Neural cell (in vitro differentiated cells): ENCODE data around the gene AQP5. TPM values are rescaled to one million over a fixed set of nuclear protein-coding genes. Genes with fewer than 3 reads are reported as not detected.

Experiments used
- H2AFZ ChIP-seq: fragments of 200-600, 300-800 bp; sonication (generic), shearing (Covaris generic); 2 replicates; pipeline ENCODE4 v1.6.0; 2014; ENCODE audit warnings: low read depth, mild to moderate bottlenecking, antibody characterized with exemption, low read length, moderate library complexity
- H3F3A ChIP-seq: fragments of 200-600 bp; shearing (Covaris generic); 2 replicates; pipeline ENCODE4 v1.6.1; 2016; ENCODE audit warnings: mild to moderate bottlenecking, moderate library complexity, mixed read lengths, antibody characterized with exemption, low read length; ENCODE audit not compliant: insufficient read depth, poor library complexity, severe bottlenecking
- H3K27ac ChIP-seq: fragments of 200-600, 300-800 bp; sonication (generic), shearing (Covaris generic); 2 replicates; pipeline ENCODE4 v1.5.1; 2014; ENCODE audit warnings: mild to moderate bottlenecking, low read length, moderate library complexity
- H3K27me3 ChIP-seq: fragments of 300-800, 200-600 bp; sonication (generic), shearing (Covaris generic); 2 replicates; pipeline ENCODE4 v1.6.0; 2014; ENCODE audit warnings: mild to moderate bottlenecking, low read depth, low read length, moderate library complexity; ENCODE audit not compliant: insufficient read depth
- H3K36me3 ChIP-seq: fragments of 300-800, 200-600 bp; sonication (generic), shearing (Covaris generic); 2 replicates; pipeline ENCODE4 v1.5.1; 2014; ENCODE audit warnings: mild to moderate bottlenecking, antibody characterized with exemption, low read length, moderate library complexity; ENCODE audit not compliant: insufficient read depth
- H3K4me2 ChIP-seq: fragments of 300-800, 200-600 bp; sonication (generic), shearing (Covaris generic); 2 replicates; pipeline ENCODE4 v1.6.0; 2014; ENCODE audit warnings: mild to moderate bottlenecking, low read length
- H3K4me3 ChIP-seq: fragments of 300-800, 200-600 bp; sonication (generic), shearing (Covaris generic); 2 replicates; pipeline ENCODE4 v1.5.1; 2014; ENCODE audit warnings: mild to moderate bottlenecking, low read length, moderate library complexity
- H3K79me2 ChIP-seq: fragments of 200-600 bp; shearing (Covaris generic); replicated peaks from 2 replicates; pipeline ENCODE4 v1.6.0; 2014; ENCODE audit warnings: mild to moderate bottlenecking, low read length, moderate library complexity; ENCODE audit not compliant: insufficient read depth
- H3K9ac ChIP-seq: fragments of 300-800, 200-600 bp; sonication (generic), shearing (Covaris generic); 2 replicates; pipeline ENCODE4 v1.6.1; 2016; ENCODE audit warnings: mild to moderate bottlenecking, low read length, mixed read lengths
- H3K9me2 ChIP-seq: fragments of 200-600 bp; shearing (Covaris generic); 2 replicates; pipeline ENCODE4 v1.6.1; 2016; ENCODE audit warnings: mild to moderate bottlenecking, low read length, mixed read lengths; ENCODE audit not compliant: insufficient read depth
- H3K9me3 ChIP-seq: fragments of 200-600, 300-800 bp; sonication (generic), shearing (Covaris generic); 2 replicates; pipeline ENCODE4 v1.6.1; 2016; ENCODE audit warnings: mild to moderate bottlenecking, mixed run types, low read length, moderate library complexity, mixed read lengths
- H4K20me1 ChIP-seq: fragments of 200-600 bp; shearing (Covaris generic); 2 replicates; pipeline ENCODE4 v1.6.1; 2016; ENCODE audit warnings: mild to moderate bottlenecking, mixed run types; ENCODE audit not compliant: insufficient read depth
- EP300 ChIP-seq: fragments of 450-650 bp; conservative IDR thresholded peaks from 2 replicates; pipeline ENCODE4 v1.6.1; 2014; ENCODE audit warnings: antibody characterized with exemption, mild to moderate bottlenecking, moderate library complexity; ENCODE audit not compliant: poor library complexity, severe bottlenecking
- EZH2 ChIP-seq: fragments of 200-600, 300-800 bp; shearing (Covaris generic), sonication (generic); IDR thresholded peaks from 2 replicates; pipeline ENCODE4 v1.6.1; 2014; ENCODE audit warnings: antibody characterized with exemption, low read length, borderline replicate concordance, mild to moderate bottlenecking; ENCODE audit not compliant: insufficient read depth, poor library complexity, severe bottlenecking
- MXI1 ChIP-seq: fragments of 450-650 bp; conservative IDR thresholded peaks from 2 replicates; pipeline ENCODE4 v1.6.1; 2014; ENCODE audit warnings: antibody characterized with exemption, mild to moderate bottlenecking; ENCODE audit not compliant: poor library complexity, severe bottlenecking
- POLR2AphosphoS5 ChIP-seq: IDR thresholded peaks from 2 replicates; pipeline ENCODE4 v1.6.1; 2012
- RAD21 ChIP-seq: fragments of 450-650 bp; conservative IDR thresholded peaks from 2 replicates; pipeline ENCODE4 v1.6.1; 2014; ENCODE audit warnings: antibody characterized with exemption, mild to moderate bottlenecking, moderate library complexity
- SMC3 ChIP-seq: fragments of 450-650 bp; conservative IDR thresholded peaks from 2 replicates; pipeline ENCODE4 v1.6.1; 2014; ENCODE audit warnings: antibody characterized with exemption, mild to moderate bottlenecking, moderate library complexity; ENCODE audit not compliant: poor library complexity
- TAF1 ChIP-seq: IDR thresholded peaks from 2 replicates; pipeline ENCODE4 v1.6.1; 2012; ENCODE audit warnings: low read depth
- polyA plus RNA-seq: library from polyadenylated mRNA; depleted of rRNA; stranded (reverse); fragments of >200 nt; gene quantifications from 2 replicates; pipeline ENCODE4 v1.2.3, GENCODE V29; 2014
- TF ChIP-seq, protein P1 (sequence below): IDR thresholded peaks from 2 replicates; pipeline ENCODE4 v1.6.1; 2012; ENCODE audit warnings: borderline replicate concordance
- TF ChIP-seq, protein P2 (sequence below): fragments of 450-650 bp; IDR thresholded peaks from 2 replicates; pipeline ENCODE4 v1.5.1; 2014; ENCODE audit warnings: antibody characterized with exemption, mild to moderate bottlenecking, moderate library complexity; ENCODE audit not compliant: poor library complexity, severe bottlenecking

The AQP5 gene
- polyA plus RNA-seq, 1 donor from 2014 or later: not detected

DNA sequence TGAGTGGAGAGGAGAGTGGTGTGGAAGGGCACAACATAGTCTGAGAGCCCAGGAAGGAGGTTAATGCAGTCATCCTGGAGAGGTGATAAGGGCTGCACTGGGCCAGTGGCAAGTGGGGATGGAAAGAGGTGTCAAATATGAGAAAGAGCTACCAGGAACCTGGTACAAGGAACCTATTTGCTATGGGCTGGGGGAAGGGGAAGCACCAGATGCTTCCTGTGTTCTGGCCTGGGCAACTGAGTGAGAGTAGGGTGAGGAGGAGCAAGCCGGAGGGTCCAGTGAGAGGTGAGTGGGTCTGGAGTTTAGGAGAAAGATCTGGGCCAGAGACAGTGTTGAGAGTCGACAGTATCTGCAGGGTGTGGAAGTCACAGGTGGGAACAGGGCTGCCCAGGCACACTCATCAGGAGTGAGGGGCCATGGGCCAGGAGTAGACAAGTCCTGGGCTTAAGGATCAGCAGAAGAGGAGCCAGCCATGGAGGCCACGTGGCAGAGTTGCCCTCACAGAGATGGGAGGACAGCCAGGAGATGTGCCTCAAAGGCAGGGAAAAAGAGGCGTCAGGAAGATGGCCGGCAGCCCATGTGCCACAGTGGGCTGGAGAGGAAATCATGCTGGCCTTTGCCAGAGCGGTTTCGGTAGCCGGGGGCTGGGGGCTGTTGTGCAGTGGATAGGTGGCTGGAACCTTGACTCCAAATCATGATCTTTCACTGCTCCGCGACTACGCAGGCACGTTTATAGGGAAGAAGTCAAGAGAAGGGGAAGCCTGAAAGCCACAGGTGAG is 8.2 kb downstream of the AQP5 start:
- Histone ChIP-seq H3K4me3 (no peak overlapping the region), H3K9me3 (no peaks in the 10 kb centered on the region), H3F3A (no peaks in the 10 kb centered on the region), H3K36me3 (no peaks in the 10 kb centered on the region), H2AFZ (no peak overlapping the region), H3K4me2 (no peak overlapping the region), H3K27ac (no peak overlapping the region), H3K27me3 (no peaks in the 10 kb centered on the region), H4K20me1 (no peaks in the 10 kb centered on the region), H3K79me2 (no peaks in the 10 kb centered on the region), H3K9ac (no peak overlapping the region), H3K9me2 (no peaks in the 10 kb centered on the region)
- no peak for TF ChIP-seq POLR2AphosphoS5
- no peak for TF ChIP-seq EZH2
- TF ChIP-seq, protein P1, sequence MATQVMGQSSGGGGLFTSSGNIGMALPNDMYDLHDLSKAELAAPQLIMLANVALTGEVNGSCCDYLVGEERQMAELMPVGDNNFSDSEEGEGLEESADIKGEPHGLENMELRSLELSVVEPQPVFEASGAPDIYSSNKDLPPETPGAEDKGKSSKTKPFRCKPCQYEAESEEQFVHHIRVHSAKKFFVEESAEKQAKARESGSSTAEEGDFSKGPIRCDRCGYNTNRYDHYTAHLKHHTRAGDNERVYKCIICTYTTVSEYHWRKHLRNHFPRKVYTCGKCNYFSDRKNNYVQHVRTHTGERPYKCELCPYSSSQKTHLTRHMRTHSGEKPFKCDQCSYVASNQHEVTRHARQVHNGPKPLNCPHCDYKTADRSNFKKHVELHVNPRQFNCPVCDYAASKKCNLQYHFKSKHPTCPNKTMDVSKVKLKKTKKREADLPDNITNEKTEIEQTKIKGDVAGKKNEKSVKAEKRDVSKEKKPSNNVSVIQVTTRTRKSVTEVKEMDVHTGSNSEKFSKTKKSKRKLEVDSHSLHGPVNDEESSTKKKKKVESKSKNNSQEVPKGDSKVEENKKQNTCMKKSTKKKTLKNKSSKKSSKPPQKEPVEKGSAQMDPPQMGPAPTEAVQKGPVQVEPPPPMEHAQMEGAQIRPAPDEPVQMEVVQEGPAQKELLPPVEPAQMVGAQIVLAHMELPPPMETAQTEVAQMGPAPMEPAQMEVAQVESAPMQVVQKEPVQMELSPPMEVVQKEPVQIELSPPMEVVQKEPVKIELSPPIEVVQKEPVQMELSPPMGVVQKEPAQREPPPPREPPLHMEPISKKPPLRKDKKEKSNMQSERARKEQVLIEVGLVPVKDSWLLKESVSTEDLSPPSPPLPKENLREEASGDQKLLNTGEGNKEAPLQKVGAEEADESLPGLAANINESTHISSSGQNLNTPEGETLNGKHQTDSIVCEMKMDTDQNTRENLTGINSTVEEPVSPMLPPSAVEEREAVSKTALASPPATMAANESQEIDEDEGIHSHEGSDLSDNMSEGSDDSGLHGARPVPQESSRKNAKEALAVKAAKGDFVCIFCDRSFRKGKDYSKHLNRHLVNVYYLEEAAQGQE: no peak
- no peak for TF ChIP-seq SMC3
- TF ChIP-seq, protein P2, sequence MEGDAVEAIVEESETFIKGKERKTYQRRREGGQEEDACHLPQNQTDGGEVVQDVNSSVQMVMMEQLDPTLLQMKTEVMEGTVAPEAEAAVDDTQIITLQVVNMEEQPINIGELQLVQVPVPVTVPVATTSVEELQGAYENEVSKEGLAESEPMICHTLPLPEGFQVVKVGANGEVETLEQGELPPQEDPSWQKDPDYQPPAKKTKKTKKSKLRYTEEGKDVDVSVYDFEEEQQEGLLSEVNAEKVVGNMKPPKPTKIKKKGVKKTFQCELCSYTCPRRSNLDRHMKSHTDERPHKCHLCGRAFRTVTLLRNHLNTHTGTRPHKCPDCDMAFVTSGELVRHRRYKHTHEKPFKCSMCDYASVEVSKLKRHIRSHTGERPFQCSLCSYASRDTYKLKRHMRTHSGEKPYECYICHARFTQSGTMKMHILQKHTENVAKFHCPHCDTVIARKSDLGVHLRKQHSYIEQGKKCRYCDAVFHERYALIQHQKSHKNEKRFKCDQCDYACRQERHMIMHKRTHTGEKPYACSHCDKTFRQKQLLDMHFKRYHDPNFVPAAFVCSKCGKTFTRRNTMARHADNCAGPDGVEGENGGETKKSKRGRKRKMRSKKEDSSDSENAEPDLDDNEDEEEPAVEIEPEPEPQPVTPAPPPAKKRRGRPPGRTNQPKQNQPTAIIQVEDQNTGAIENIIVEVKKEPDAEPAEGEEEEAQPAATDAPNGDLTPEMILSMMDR: no peak
- no peak for TF ChIP-seq MXI1
- no peak for TF ChIP-seq RAD21

DNA sequence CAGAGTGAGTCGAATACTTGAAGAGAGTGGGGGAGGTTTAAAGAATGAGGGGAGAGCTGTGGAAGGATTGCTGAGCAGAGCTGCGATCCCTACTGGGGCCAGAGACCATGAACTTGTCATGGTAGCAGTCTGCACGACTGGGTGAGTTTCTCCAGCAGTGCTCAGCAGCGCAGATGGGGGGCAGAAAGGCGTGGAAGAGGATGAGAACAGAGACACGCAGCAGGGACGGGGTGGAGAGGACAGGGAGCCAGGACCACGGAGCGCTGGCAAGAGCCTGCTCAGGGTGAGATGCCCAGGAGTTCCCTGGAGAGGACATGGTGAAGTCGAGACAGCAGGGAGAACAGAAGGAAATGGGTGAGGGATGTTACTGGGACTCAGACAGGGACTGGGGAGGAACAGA is 9.0 kb downstream of the AQP5 start:
- Histone ChIP-seq H3K4me3 (no peak overlapping the region), H3K9me2 (no peaks in the 10 kb centered on the region), H3K79me2 (no peaks in the 10 kb centered on the region), H3K9ac (no peak overlapping the region), H3F3A (no peaks in the 10 kb centered on the region), H2AFZ (no peak overlapping the region), H3K27ac (no peak overlapping the region), H3K4me2 (no peak overlapping the region), H4K20me1 (no peaks in the 10 kb centered on the region), H3K9me3 (no peaks in the 10 kb centered on the region), H3K36me3 (no peaks in the 10 kb centered on the region), H3K27me3 (no peaks in the 10 kb centered on the region)
- TF ChIP-seq POLR2AphosphoS5 (no peak), MXI1 (no peak), TAF1 (no peak), SMC3 (no peak), RAD21 (no peak), EP300 (no peak), EZH2 (no peak)
- TF ChIP-seq, protein P1: no peak
- TF ChIP-seq, protein P2: no peak
